ENCODE data around the gene CTSH.

Gene CTSH

DNA sequence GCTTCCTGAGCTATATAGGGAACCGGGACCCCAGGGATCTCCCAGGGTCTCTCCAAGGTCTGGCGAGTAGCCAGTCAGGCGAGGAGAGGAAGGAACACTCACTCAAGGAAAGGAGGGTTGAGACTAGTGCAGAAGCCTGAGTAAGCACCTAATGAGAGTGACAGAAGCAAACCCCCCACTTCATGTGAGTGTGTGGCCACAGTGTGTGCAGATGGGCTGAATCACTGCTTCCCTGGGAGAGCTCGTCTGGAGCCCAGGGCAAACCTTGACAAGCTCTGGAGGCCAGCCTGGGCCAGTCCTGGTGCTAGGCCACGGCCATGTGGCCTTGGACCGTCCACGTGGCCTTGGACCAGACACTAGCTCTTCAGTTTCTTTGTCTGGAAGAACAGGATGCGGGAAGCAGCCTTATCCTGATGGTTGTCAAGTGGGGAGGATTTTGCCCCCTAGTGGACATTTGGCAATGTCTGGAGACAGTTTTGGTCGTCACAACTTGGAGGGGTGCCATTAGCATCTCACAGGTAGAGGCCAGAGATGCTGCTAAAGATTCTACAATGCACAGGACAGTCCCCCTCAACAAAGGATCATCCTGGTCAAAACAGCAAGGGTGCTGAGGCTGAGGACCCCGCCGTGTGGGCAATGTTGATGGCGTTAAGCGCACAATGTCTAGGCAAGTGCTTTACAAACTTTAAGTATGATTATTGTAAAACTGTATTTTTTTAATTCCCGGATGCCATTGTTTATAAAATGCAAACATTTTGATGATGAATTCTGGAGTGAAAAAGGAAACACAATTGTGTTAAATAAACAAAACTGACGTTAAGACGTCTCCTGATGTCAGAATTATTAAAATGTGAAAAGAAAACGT lies 34.8 kb upstream of the CTSH start:
- H3K36me3 ChIP-seq (replicated peaks) = no peaks in the 10 kb centered on the region
- no peak overlapping the region for H3K27ac ChIP-seq
- DNase-seq = peak; percentile 70
- in situ Hi-C loops (cut with HindIII; ENCODE audit: low pct_ligation_motif_present, low sequenced_read_pairs) = no loop called here
- H3K27me3 ChIP-seq (replicated peaks) = no peaks in the 10 kb centered on the region
- TF ChIP-seq, protein P1, sequence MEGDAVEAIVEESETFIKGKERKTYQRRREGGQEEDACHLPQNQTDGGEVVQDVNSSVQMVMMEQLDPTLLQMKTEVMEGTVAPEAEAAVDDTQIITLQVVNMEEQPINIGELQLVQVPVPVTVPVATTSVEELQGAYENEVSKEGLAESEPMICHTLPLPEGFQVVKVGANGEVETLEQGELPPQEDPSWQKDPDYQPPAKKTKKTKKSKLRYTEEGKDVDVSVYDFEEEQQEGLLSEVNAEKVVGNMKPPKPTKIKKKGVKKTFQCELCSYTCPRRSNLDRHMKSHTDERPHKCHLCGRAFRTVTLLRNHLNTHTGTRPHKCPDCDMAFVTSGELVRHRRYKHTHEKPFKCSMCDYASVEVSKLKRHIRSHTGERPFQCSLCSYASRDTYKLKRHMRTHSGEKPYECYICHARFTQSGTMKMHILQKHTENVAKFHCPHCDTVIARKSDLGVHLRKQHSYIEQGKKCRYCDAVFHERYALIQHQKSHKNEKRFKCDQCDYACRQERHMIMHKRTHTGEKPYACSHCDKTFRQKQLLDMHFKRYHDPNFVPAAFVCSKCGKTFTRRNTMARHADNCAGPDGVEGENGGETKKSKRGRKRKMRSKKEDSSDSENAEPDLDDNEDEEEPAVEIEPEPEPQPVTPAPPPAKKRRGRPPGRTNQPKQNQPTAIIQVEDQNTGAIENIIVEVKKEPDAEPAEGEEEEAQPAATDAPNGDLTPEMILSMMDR (IDR thresholded peaks at IDR 0.05; ENCODE audit: low read depth, low read length, missing control alignments) = peak; percentile 90
- H3K4me3 ChIP-seq (ENCODE audit: low read depth, low read length) = no peak overlapping the region

DNA sequence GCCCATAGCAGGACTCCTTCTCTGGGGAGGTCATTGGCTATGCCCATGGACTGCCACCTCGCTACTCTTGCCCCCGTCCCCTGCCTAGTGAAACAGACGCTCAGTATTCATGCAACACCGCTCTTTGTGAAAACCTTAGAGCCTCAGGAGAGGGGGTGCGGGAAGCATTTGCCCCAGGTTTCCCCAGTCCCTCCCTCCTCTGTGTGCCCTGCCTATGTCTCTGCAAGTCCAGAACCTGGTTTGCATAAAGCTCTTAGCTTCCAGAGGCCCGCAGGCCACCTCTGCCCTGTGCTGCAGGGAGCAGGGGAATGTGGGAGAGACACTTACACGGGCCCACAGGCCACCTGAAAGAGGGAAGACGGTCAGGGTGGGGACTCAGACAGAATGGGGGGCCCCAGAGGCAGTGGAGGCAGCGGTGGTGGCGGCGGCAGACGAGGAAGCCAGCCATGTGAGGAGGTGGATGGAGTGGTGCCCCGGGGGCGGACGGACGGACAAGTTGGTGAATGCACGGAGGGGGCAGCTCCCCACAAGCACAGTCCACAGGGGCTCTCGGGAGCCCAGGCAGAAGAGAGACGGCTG lies 33.8 kb upstream of the CTSH start:
- TF ChIP-seq, protein P1 (IDR thresholded peaks at IDR 0.05; ENCODE audit: low read depth, low read length, missing control alignments) = no peak
- no peak overlapping the region for H3K27ac ChIP-seq
- H3K4me3 ChIP-seq (ENCODE audit: low read depth, low read length) = no peak overlapping the region
- no peaks in the 10 kb centered on the region for H3K27me3 ChIP-seq (replicated peaks)
- in situ Hi-C loops (cut with HindIII; ENCODE audit: low pct_ligation_motif_present, low sequenced_read_pairs) = no loop called here
- no peak for DNase-seq
- no peaks in the 10 kb centered on the region for H3K36me3 ChIP-seq (replicated peaks)

DNA sequence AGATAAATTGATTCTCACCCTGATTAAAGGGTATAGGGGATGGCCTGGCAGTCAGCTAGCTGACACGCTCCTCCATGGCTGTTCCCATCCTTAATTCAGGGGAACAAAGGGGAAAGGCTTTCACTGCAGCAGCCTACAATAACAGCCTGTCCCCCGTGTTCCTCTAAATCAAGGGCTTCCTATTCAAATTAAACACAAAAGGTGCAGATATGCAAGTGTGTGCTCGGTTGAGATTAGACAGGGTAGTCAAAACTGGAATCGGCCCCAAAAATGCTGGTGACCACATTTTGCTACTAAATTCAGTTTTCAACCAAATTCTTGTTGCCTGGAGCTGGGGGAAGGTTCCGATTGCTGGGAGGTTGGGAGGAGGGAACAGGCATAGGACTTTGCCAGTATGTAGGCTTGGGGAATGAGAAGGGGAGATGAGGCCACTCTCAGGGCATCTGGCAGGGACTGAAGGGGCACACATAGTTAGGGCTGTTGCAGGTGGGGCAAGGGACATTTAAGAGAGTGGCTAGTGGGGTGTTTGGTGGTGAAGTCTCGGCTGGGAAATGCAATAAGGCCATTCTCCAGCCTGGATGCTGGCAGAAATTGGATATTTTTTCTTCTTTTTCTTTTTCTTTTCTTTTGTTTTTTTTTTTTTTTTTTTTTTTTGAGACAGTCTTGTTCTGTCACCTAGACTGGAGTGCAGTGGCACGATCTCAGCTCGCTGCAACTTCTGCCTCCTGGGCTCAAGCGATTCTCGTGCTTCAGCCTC lies 32.9 kb upstream of the CTSH start:
- TF ChIP-seq, protein P1 (IDR thresholded peaks at IDR 0.05; ENCODE audit: low read depth, low read length, missing control alignments) = no peak
- Histone ChIP-seq H3K36me3 (replicated peaks) (no peaks in the 10 kb centered on the region), H3K27ac (no peak overlapping the region), H3K4me3 (ENCODE audit: low read depth, low read length) (no peak overlapping the region), H3K27me3 (replicated peaks) (no peaks in the 10 kb centered on the region)
- no peak for DNase-seq
- in situ Hi-C loops (cut with HindIII; ENCODE audit: low pct_ligation_motif_present, low sequenced_read_pairs) = no loop called here

DNA sequence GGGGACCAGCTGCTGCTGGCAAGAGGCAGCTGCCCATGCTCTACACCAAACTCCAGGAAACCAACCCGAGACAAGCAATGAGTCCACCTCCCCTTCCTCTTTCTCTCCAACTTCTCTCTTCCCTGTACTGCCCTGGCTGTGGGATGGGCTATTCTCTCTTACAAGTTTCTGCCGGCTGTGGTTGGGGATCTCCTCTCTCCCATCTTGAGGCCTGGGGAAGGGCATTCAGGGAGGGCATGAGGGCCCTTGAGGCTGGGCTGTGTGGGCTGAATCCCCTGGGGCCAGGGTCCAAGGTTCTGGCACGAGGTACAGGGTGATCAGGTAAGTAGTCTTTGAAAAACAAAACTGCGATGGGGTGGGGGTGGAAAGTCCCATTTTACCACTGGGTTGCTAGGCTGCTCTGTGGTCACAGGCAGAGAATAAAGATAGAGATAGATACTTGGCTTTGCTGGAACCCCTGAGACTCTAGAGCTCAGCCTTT lies 32.3 kb upstream of the CTSH start:
- in situ Hi-C loops (cut with HindIII; ENCODE audit: low pct_ligation_motif_present, low sequenced_read_pairs) = no loop called here
- TF ChIP-seq, protein P1 (IDR thresholded peaks at IDR 0.05; ENCODE audit: low read depth, low read length, missing control alignments) = no peak
- DNase-seq = no peak
- no peak overlapping the region for H3K4me3 ChIP-seq (ENCODE audit: low read depth, low read length)
- no peaks in the 10 kb centered on the region for H3K36me3 ChIP-seq (replicated peaks)
- H3K27ac ChIP-seq = no peak overlapping the region
- H3K27me3 ChIP-seq (replicated peaks) = no peaks in the 10 kb centered on the region

DNA sequence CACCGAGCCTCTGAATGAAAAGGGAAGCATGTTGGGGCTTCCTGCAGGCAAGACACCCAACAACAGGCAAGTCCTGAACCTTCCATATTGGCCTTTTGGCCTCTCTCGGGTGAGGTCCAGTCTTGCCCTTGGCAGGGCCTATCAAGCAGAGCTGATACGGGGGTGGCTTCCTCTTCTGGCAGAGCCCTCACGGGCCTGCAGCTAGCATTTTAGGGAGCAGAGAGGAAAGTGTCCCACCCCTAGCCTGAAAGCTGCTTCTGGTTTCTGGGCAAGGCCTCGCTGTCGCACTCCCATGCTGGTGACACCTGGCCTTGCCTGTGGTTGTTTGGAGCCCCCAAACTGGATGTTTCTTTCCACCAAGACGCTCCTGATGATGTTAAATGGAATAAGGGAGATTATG lies 31.8 kb upstream of the CTSH start:
- TF ChIP-seq, protein P1 (IDR thresholded peaks at IDR 0.05; ENCODE audit: low read depth, low read length, missing control alignments) = no peak
- Histone ChIP-seq H3K27ac (no peak overlapping the region), H3K36me3 (replicated peaks) (no peaks in the 10 kb centered on the region), H3K27me3 (replicated peaks) (no peaks in the 10 kb centered on the region), H3K4me3 (ENCODE audit: low read depth, low read length) (no peak overlapping the region)
- no peak for DNase-seq
- in situ Hi-C loops (cut with HindIII; ENCODE audit: low pct_ligation_motif_present, low sequenced_read_pairs) = no loop called here
